Neural progenitor cell (in vitro differentiated cells): Measurements from ENCODE around the gene FAM193B.

ENCODE experiments used
- EZH2 ChIP-seq: fragments of 200-600 bp; sonication (generic); IDR thresholded peaks from 2 replicates; pipeline ENCODE4 v1.6.1; 2017; ENCODE audit warnings: antibody characterized with exemption, mild to moderate bottlenecking, moderate library complexity
- TF ChIP-seq, protein P1 (sequence below): fragments of 200-600 bp; sonication (generic); IDR thresholded peaks from 2 replicates; pipeline ENCODE4 v1.5.1; 2017; ENCODE audit warnings: antibody characterized with exemption, mild to moderate bottlenecking

GRCh38 chr5:177519463-177520235 lies 34.7 kb downstream of the FAM193B start:
- TF ChIP-seq, protein P1, sequence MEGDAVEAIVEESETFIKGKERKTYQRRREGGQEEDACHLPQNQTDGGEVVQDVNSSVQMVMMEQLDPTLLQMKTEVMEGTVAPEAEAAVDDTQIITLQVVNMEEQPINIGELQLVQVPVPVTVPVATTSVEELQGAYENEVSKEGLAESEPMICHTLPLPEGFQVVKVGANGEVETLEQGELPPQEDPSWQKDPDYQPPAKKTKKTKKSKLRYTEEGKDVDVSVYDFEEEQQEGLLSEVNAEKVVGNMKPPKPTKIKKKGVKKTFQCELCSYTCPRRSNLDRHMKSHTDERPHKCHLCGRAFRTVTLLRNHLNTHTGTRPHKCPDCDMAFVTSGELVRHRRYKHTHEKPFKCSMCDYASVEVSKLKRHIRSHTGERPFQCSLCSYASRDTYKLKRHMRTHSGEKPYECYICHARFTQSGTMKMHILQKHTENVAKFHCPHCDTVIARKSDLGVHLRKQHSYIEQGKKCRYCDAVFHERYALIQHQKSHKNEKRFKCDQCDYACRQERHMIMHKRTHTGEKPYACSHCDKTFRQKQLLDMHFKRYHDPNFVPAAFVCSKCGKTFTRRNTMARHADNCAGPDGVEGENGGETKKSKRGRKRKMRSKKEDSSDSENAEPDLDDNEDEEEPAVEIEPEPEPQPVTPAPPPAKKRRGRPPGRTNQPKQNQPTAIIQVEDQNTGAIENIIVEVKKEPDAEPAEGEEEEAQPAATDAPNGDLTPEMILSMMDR, result no peak
- no peak for TF ChIP-seq EZH2
